Astrocyte of the spinal cord (primary cell): ENCODE data around the gene LRRIQ3.
A peak's percentile ranks its signal among the peaks of the same experiment; 100 is the strongest.

Source experiments
- DNase-seq: peaks from one replicate; pipeline ENCODE4 v3.0.0; 2011; ENCODE audit warnings: low read depth, low spot score
- H3K4me3 ChIP-seq: 2 replicates; pipeline ENCODE4 v1.5.1; 2011; ENCODE audit warnings: low read depth, mild to moderate bottlenecking, low read length, moderate library complexity
- CTCF ChIP-seq: IDR thresholded peaks from 2 replicates; pipeline ENCODE4 v1.5.1; 2012; ENCODE audit warnings: low read depth, mild to moderate bottlenecking, low read length, inconsistent platforms
- in situ Hi-C: cut with HindIII; loops from 2 replicates; pipeline ENCODE4 v1.10.0; 2017; ENCODE audit warnings: low sequenced_read_pairs

Gene LRRIQ3

GRCh38 chr1:74057719-74058118 is 140.3 kb downstream of the LRRIQ3 start:
- in situ Hi-C loops = no loop called here
- no peak overlapping the region for H3K4me3 ChIP-seq
- TF ChIP-seq CTCF = no peak
- DNase-seq = no peak

- TF ChIP-seq CTCF = no peak
- no peak overlapping the region for H3K4me3 ChIP-seq
- in situ Hi-C loops = no loop called here
- peak; percentile 10 for DNase-seq
Measured at GRCh38 chr1:74053407-74053806, 144.6 kb downstream of the LRRIQ3 start.

- no peak for TF ChIP-seq CTCF
- no peak overlapping the region for H3K4me3 ChIP-seq
- no peak for DNase-seq
- in situ Hi-C loops = no loop called here
Measured at GRCh38 chr1:74050386-74050785, 147.6 kb downstream of the LRRIQ3 start.

- TF ChIP-seq CTCF = no peak
- no peak for DNase-seq
- no peak overlapping the region for H3K4me3 ChIP-seq
- in situ Hi-C loops = no loop called here
Measured at GRCh38 chr1:74038042-74038441, 159.9 kb downstream of the LRRIQ3 start.

GRCh38 chr1:74012583-74012982 is 185.4 kb downstream of the LRRIQ3 start:
- in situ Hi-C loops = no loop called here
- no peak overlapping the region for H3K4me3 ChIP-seq
- no peak for TF ChIP-seq CTCF
- no peak for DNase-seq

- H3K4me3 ChIP-seq = no peak overlapping the region
- DNase-seq = no peak
- in situ Hi-C loops = no loop called here
- no peak for TF ChIP-seq CTCF
Measured at GRCh38 chr1:74011736-74012135, 186.2 kb downstream of the LRRIQ3 start.

GRCh38 chr1:74010206-74010605 is 187.8 kb downstream of the LRRIQ3 start:
- DNase-seq = no peak

More at GRCh38 chr1:74010206-74010605, 187.8 kb downstream of the LRRIQ3 start:
- TF ChIP-seq CTCF = no peak
- in situ Hi-C loops = no loop called here
- H3K4me3 ChIP-seq = no peak overlapping the region
